ENCODE data around the gene SPAG16. TPM values are rescaled to one million over a fixed set of nuclear protein-coding genes. Genes with fewer than 3 reads are reported as not detected.

SPAG16 gene
- total and polyA plus RNA-seq, 5 donors: 19.9 to 28.7 (median 23.2) TPM

- DNase-seq (no peak), ATAC-seq (no peak)
- intact Hi-C loops (cut with DNase I): no loop called here
- no peak overlapping the region for H3K27ac ChIP-seq (ENCODE audit: low read length)
- no peak overlapping the region for H3K4me3 ChIP-seq (ENCODE audit: low read length)
- H3K9me3 ChIP-seq (ENCODE audit: control insufficient read depth, low read length): no peaks in the 10 kb centered on the region
- 83% methylated on average over 4 of the region's 4 CpGs for WGBS
- no peaks in the 10 kb centered on the region for H3K4me1 ChIP-seq (ENCODE audit: control insufficient read depth, insufficient read depth, low read length)
- no peaks in the 10 kb centered on the region for H3K27me3 ChIP-seq (ENCODE audit: control insufficient read depth, insufficient read depth)
Observed at GRCh38 chr2:214096208-214096715, 812.0 kb downstream of the SPAG16 start.

GRCh38 chr2:214098811-214099210, 814.5 kb downstream of the SPAG16 start:
- Histone ChIP-seq H3K27me3 (ENCODE audit: control insufficient read depth, insufficient read depth) (no peaks in the 10 kb centered on the region), H3K9me3 (ENCODE audit: control insufficient read depth, low read length) (no peaks in the 10 kb centered on the region), H3K27ac (ENCODE audit: low read length) (no peak overlapping the region), H3K4me1 (ENCODE audit: control insufficient read depth, insufficient read depth, low read length) (no peaks in the 10 kb centered on the region), H3K4me3 (ENCODE audit: low read length) (no peak overlapping the region)
- intact Hi-C loops (cut with DNase I): no loop called here
- 26% methylated on average over 1 of the region's 1 CpG for WGBS
- no peak for ATAC-seq
- DNase-seq: no peak

GRCh38 chr2:214100488-214100887, 816.2 kb downstream of the SPAG16 start:
- H3K27me3 ChIP-seq (ENCODE audit: control insufficient read depth, insufficient read depth): no peaks in the 10 kb centered on the region
- intact Hi-C loops (cut with DNase I): no loop called here
- H3K4me1 ChIP-seq (ENCODE audit: control insufficient read depth, insufficient read depth, low read length): no peaks in the 10 kb centered on the region
- no peak overlapping the region for H3K27ac ChIP-seq (ENCODE audit: low read length)
- H3K9me3 ChIP-seq (ENCODE audit: control insufficient read depth, low read length): no peaks in the 10 kb centered on the region
- H3K4me3 ChIP-seq (ENCODE audit: low read length): no peak overlapping the region
- WGBS: 71% methylated on average over 4 of the region's 4 CpGs
- DNase-seq (no peak), ATAC-seq (no peak)

GRCh38 chr2:214103276-214104001, 819.2 kb downstream of the SPAG16 start:
- 30% methylated on average over 5 of the region's 5 CpGs for WGBS
- Histone ChIP-seq H3K9me3 (ENCODE audit: control insufficient read depth, low read length) (no peaks in the 10 kb centered on the region), H3K27me3 (ENCODE audit: control insufficient read depth, insufficient read depth) (no peaks in the 10 kb centered on the region), H3K4me3 (ENCODE audit: low read length) (no peak overlapping the region), H3K4me1 (ENCODE audit: control insufficient read depth, insufficient read depth, low read length) (no peaks in the 10 kb centered on the region), H3K27ac (ENCODE audit: low read length) (no peak overlapping the region)
- intact Hi-C loops (cut with DNase I): no loop called here
- ATAC-seq (no peak), DNase-seq (no peak)

GRCh38 chr2:214104219-214104618, 820.0 kb downstream of the SPAG16 start:
- intact Hi-C loops (cut with DNase I): no loop called here
- no peaks in the 10 kb centered on the region for H3K9me3 ChIP-seq (ENCODE audit: control insufficient read depth, low read length)
- no peaks in the 10 kb centered on the region for H3K27me3 ChIP-seq (ENCODE audit: control insufficient read depth, insufficient read depth)
- no peaks in the 10 kb centered on the region for H3K4me1 ChIP-seq (ENCODE audit: control insufficient read depth, insufficient read depth, low read length)
- no peak for DNase-seq
- no peak overlapping the region for H3K27ac ChIP-seq (ENCODE audit: low read length)
- no peak overlapping the region for H3K4me3 ChIP-seq (ENCODE audit: low read length)
- 74% methylated on average over 3 of the region's 3 CpGs for WGBS
- no peak for ATAC-seq

GRCh38 chr2:214104967-214105366, 820.7 kb downstream of the SPAG16 start:
- 91% methylated on average over 5 of the region's 5 CpGs for WGBS

GRCh38 chr2:214107726-214108125, 823.5 kb downstream of the SPAG16 start:
- no peak overlapping the region for H3K27ac ChIP-seq (ENCODE audit: low read length)
- H3K9me3 ChIP-seq (ENCODE audit: control insufficient read depth, low read length): no peaks in the 10 kb centered on the region
- ATAC-seq: no peak
- no peaks in the 10 kb centered on the region for H3K4me1 ChIP-seq (ENCODE audit: control insufficient read depth, insufficient read depth, low read length)
- no peak for DNase-seq
- H3K27me3 ChIP-seq (ENCODE audit: control insufficient read depth, insufficient read depth): no peaks in the 10 kb centered on the region
- no peak overlapping the region for H3K4me3 ChIP-seq (ENCODE audit: low read length)
- 72% methylated on average over 1 of the region's 1 CpG for WGBS
- intact Hi-C loops (cut with DNase I): no loop called here

More at GRCh38 chr2:214104967-214105366, 820.7 kb downstream of the SPAG16 start:
- H3K27ac ChIP-seq (ENCODE audit: low read length): no peak overlapping the region
- intact Hi-C loops (cut with DNase I): no loop called here
- H3K4me3 ChIP-seq (ENCODE audit: low read length): no peak overlapping the region
- H3K4me1 ChIP-seq (ENCODE audit: control insufficient read depth, insufficient read depth, low read length): no peaks in the 10 kb centered on the region
- no peaks in the 10 kb centered on the region for H3K27me3 ChIP-seq (ENCODE audit: control insufficient read depth, insufficient read depth)
- ATAC-seq (no peak), DNase-seq (no peak)
- no peaks in the 10 kb centered on the region for H3K9me3 ChIP-seq (ENCODE audit: control insufficient read depth, low read length)

GRCh38 chr2:214108598-214108997, 824.3 kb downstream of the SPAG16 start:
- Histone ChIP-seq H3K27ac (ENCODE audit: low read length) (no peak overlapping the region), H3K9me3 (ENCODE audit: control insufficient read depth, low read length) (no peaks in the 10 kb centered on the region), H3K4me3 (ENCODE audit: low read length) (no peak overlapping the region), H3K4me1 (ENCODE audit: control insufficient read depth, insufficient read depth, low read length) (no peaks in the 10 kb centered on the region), H3K27me3 (ENCODE audit: control insufficient read depth, insufficient read depth) (no peaks in the 10 kb centered on the region)
- 97% methylated on average over 1 of the region's 1 CpG for WGBS
- ATAC-seq (no peak), DNase-seq (no peak)
- intact Hi-C loops (cut with DNase I): no loop called here

- ATAC-seq (no peak), DNase-seq (no peak)
- no peak overlapping the region for H3K4me3 ChIP-seq (ENCODE audit: low read length)
- H3K9me3 ChIP-seq (ENCODE audit: control insufficient read depth, low read length): no peaks in the 10 kb centered on the region
- no peak overlapping the region for H3K27ac ChIP-seq (ENCODE audit: low read length)
- H3K4me1 ChIP-seq (ENCODE audit: control insufficient read depth, insufficient read depth, low read length): no peaks in the 10 kb centered on the region
- intact Hi-C loops (cut with DNase I): no loop called here
- no peaks in the 10 kb centered on the region for H3K27me3 ChIP-seq (ENCODE audit: control insufficient read depth, insufficient read depth)
Observed at GRCh38 chr2:214117054-214117453, 832.8 kb downstream of the SPAG16 start.

GRCh38 chr2:214126135-214126534, 841.9 kb downstream of the SPAG16 start:
- intact Hi-C loops (cut with DNase I): no loop called here
- H3K27ac ChIP-seq (ENCODE audit: low read length): no peak overlapping the region
- H3K9me3 ChIP-seq (ENCODE audit: control insufficient read depth, low read length): no peaks in the 10 kb centered on the region
- WGBS: 78% methylated on average over 6 of the region's 6 CpGs
- no peaks in the 10 kb centered on the region for H3K27me3 ChIP-seq (ENCODE audit: control insufficient read depth, insufficient read depth)
- DNase-seq (no peak), ATAC-seq (no peak)
- H3K4me3 ChIP-seq (ENCODE audit: low read length): no peak overlapping the region
- no peaks in the 10 kb centered on the region for H3K4me1 ChIP-seq (ENCODE audit: control insufficient read depth, insufficient read depth, low read length)

- Histone ChIP-seq H3K27me3 (ENCODE audit: control insufficient read depth, insufficient read depth) (no peaks in the 10 kb centered on the region), H3K4me1 (ENCODE audit: control insufficient read depth, insufficient read depth, low read length) (no peaks in the 10 kb centered on the region), H3K4me3 (ENCODE audit: low read length) (no peak overlapping the region), H3K9me3 (ENCODE audit: control insufficient read depth, low read length) (no peaks in the 10 kb centered on the region), H3K27ac (ENCODE audit: low read length) (no peak overlapping the region)
- intact Hi-C loops (cut with DNase I): no loop called here
- ATAC-seq (no peak), DNase-seq (no peak)
Observed at GRCh38 chr2:214127170-214127569, 842.9 kb downstream of the SPAG16 start.

- no peaks in the 10 kb centered on the region for H3K27me3 ChIP-seq (ENCODE audit: control insufficient read depth, insufficient read depth)
- no peak overlapping the region for H3K4me3 ChIP-seq (ENCODE audit: low read length)
- no peaks in the 10 kb centered on the region for H3K4me1 ChIP-seq (ENCODE audit: control insufficient read depth, insufficient read depth, low read length)
- WGBS: 40% methylated on average over 1 of the region's 1 CpG
- no peaks in the 10 kb centered on the region for H3K9me3 ChIP-seq (ENCODE audit: control insufficient read depth, low read length)
- H3K27ac ChIP-seq (ENCODE audit: low read length): no peak overlapping the region
- peak in 2 of 3 donors; percentile 33 to 43 for DNase-seq
- ATAC-seq: no peak
- intact Hi-C loops (cut with DNase I): no loop called here
Observed at GRCh38 chr2:214127571-214127970, 843.3 kb downstream of the SPAG16 start.

Measured in right cardiac atrium (tissue), 5 donors.